ENCODE results near the gene LAMA5. TPM values are rescaled to one million over a fixed set of nuclear protein-coding genes. Genes with fewer than 3 reads are reported as not detected.

LAMA5 gene
- total RNA-seq, 1 experiment from 2014 or later = 321 TPM

- RAD21 ChIA-PET (ENCODE audit: low non-redundant PET in 1 of 2, low total read pairs in 2 of 2, uncharacterized antibody in 2 of 2, unreplicated experiment in 2 of 2) = interaction anchor here in 1 of 2 experiments (0.9 kb wide), 1 partner anchor 15 kb away, joined by 3 read pairs; no protein-coding TSS in a partner anchor
- no peaks in the 10 kb centered on the region for H3K9me3 ChIP-seq (ENCODE audit: control insufficient read depth in 1 of 2, insufficient read depth in 1 of 2, low read depth in 1 of 2, low read length in 2 of 2)
- TF ChIP-seq ATF3 (IDR thresholded peaks at IDR 0.05) (no peak), SRF (IDR thresholded peaks at IDR 0.05; ENCODE audit: low read depth) (no peak), MAX (IDR thresholded peaks at IDR 0.05) (no peak), POLR2A (IDR thresholded peaks at IDR 0.05; ENCODE audit: borderline replicate concordance, extremely low read depth, insufficient read depth, insufficient read length) (no peak), EGR1 (IDR thresholded peaks at IDR 0.05; ENCODE audit: low read depth) (no peak), JUND (IDR thresholded peaks at IDR 0.05) (no peak), REST (IDR thresholded peaks at IDR 0.05; ENCODE audit: low read depth) (no peak), EZH2phosphoT487 (IDR thresholded peaks at IDR 0.05; ENCODE audit: borderline replicate concordance) (no peak), SP1 (IDR thresholded peaks at IDR 0.05; ENCODE audit: low read depth) (no peak), CBX3 (IDR thresholded peaks at IDR 0.05; ENCODE audit: low read depth) (no peak), CTCF (IDR thresholded peaks at IDR 0.05 in 2 of 3, conservative IDR thresholded peaks at IDR 0.05 in 1 of 3; ENCODE audit: borderline replicate concordance in 1 of 3, insufficient read depth in 1 of 3, low read depth in 2 of 3, low read length in 2 of 3) (no peak), ZNF274 (IDR thresholded peaks at IDR 0.05; ENCODE audit: low read depth, low read length) (no peak), SIN3A (IDR thresholded peaks at IDR 0.05; ENCODE audit: low read depth) (no peak)
- H3K79me2 ChIP-seq (ENCODE audit: insufficient read depth, low read length) = peaks cover 63% of the 10 kb centered on the region
- DNase-seq (ENCODE audit: low read depth, low spot score) (no peak), ATAC-seq (no peak)
- H3K36me3 ChIP-seq (ENCODE audit: control insufficient read depth in 1 of 2, insufficient read depth in 2 of 2, low read length in 2 of 2) = no peaks in the 10 kb centered on the region
- H4K20me1 ChIP-seq (ENCODE audit: insufficient read depth) = no peaks in the 10 kb centered on the region
- CTCF ChIA-PET = interaction anchor here (2.2 kb wide), 1 partner anchor 17 kb away, joined by 10 read pairs; no protein-coding TSS in a partner anchor
- no peaks in the 10 kb centered on the region for H3K9me2 ChIP-seq (ENCODE audit: insufficient read depth)
- intact Hi-C loops (cut with micrococcal nuclease) = loop anchor here (5.0 kb wide), 1 partner anchor 63 kb away; the partner anchor contains the start of gene ADRM1
- no peak overlapping the region for H2AFZ ChIP-seq (ENCODE audit: low read depth, low read length, poor library complexity, severe bottlenecking)
- peak overlapping the region; percentile 98 for H3K27ac ChIP-seq (ENCODE audit: low read depth, low read length)
- POLR2A ChIA-PET = interaction anchor here (0.9 to 2.6 kb wide), 4 partner anchors 9 to 21 kb away, joined by 3 to 12 read pairs (median 8); partner anchors contain the start of gene RPS21
- peak overlapping the region; percentile 83 to 88 for H3K4me3 ChIP-seq (replicated peaks in 1 of 2; ENCODE audit: low read depth in 1 of 2, low read length in 2 of 2)
- H3K27me3 ChIP-seq (ENCODE audit: insufficient read depth, low read length) = no peaks in the 10 kb centered on the region
- H3K9ac ChIP-seq (ENCODE audit: low read length) = peak overlapping the region; percentile 94
- peaks cover 76 to 86% of the 10 kb centered on the region in 2 experiments for H3K4me1 ChIP-seq (ENCODE audit: control insufficient read depth in 1 of 2, insufficient read depth in 2 of 2, low read length in 2 of 2)
- peak overlapping the region; percentile 100 for H3K4me2 ChIP-seq (ENCODE audit: low read length)
- no TSS peak for BruUV-seq (replicated peaks)
Measured at GRCh38 chr20:62364911-62365736, 2.0 kb downstream of the LAMA5 start.
